ENCODE measurements around the gene C1orf21.

Gene C1orf21

DNA sequence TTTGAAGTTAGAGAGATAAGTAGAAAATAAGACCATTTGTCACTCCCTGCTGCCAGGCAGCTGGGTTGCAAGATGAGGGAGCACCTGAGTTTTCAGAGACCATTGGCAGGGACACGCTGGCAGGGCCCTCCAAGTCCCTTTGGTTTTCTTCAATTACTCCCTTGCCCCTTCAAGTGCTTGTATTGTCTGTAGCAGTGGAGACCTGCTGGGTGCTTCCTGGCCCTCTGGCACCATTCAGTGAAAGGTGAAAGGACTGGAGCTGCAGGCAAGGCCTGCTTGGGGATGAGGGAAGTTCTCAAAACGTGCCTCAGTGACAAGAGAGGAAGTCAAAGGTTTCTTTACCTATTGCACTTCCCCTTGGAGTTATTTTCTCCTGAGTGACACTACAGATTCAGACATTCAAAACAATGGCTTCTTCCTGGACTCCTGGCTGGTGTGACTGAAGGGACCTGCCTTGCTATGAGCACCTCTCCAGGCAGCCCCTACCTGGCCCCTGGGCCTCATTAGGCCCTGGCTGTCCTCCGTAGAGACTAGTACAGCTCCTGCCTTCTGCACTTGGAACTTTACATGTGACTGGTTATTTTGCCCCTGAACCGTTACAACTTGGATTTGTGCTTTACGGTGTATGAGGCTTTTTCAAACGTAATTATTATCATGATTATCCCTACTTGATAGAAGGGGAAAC, 100.1 kb downstream of the C1orf21 start:
- no peak for DNase-seq (ENCODE audit: low spot score)

DNA sequence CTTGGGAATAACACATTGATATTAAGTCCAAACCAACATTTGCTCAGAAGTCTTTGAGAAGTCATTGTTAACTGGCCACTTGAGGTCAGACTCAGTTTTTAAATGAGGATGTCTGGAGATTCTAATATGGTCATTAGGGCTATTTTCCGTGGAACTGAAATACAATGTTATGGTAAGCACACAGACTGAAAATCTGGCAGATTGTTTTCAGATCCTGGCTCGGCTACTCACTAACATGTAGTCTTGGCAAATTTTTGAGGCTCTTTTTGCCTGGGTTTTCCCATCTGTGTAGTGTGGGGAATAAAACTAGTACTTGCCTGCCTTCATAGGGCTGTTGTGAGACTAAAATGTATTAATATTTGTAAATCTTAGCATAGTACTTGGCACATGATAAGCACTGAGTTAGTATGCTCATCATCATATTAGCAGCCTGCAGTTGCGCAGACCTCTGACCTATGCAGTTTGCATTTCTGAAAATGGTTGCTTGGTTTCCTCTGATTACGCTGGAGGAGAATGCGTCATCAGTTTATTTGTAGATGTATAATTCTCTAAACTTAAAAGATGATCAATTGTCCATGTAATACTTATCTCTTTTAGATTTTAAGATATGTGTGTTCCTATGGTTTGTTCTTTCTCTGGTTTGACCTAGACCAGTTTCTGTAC, 100.8 kb downstream of the C1orf21 start:
- DNase-seq (ENCODE audit: low spot score), result no peak

- no peak for DNase-seq (ENCODE audit: low spot score)
Measured at GRCh38 chr1:184489908-184490307, 103.1 kb downstream of the C1orf21 start.

GRCh38 chr1:184492536-184492935, 105.7 kb downstream of the C1orf21 start:
- no peak for DNase-seq (ENCODE audit: low spot score)

DNA sequence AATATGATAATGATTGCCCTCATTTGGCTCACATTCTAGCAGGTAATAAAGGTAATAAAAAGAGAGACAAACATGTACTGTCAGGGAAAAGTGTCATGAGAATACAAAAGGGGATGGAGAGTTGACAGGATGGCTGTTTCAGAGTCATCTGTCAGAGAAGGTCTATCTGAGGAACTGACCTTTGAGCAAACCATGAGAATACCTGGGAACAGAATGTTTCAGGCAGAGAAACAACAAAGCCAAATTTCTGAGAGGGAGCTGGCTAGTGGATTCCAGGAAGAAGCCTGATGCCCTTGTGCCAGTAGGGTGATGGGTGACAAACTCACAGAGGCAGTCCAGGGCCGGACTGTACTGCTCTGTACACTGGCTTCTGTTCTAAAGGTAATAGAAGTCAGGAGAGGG, 107.2 kb downstream of the C1orf21 start:
- DNase-seq (ENCODE audit: low spot score), result no peak

- DNase-seq (ENCODE audit: low spot score), result no peak
Measured at GRCh38 chr1:184494929-184495328, 108.1 kb downstream of the C1orf21 start.

DNA sequence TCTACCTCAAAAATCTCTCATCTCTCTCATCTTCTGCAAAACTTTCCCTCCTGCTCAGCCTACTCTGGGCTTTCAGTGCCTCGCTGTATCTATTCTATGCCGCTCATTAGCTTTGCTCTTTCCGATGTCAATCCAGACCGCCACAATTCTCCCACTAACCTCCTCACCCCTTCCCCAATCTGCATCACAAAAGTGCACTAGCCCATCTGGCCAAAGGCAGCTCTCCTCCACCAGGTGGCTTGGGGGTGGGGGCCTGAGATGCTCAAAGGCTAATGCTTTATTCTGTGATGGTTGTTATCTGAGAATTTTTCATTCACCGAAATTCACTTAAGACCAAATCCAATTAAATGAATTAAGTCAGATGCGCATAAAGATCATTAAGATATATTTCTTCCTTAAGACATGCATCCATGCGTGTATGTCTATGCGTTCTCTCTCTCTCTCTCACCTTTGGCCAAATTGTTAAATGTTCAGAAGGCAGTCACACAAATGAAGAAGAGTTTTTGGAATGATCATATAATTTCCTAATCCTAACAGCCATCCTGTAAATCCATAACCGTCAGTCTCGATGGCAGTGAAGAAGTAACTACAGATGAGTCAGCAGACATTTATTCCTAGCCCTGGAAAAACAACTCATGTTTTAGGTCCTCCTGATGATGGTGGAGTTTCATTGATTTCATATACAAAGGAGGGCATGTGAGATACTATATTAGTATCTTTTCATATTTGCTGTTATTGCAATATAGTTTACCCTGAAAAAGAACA, 111.3 kb downstream of the C1orf21 start:
- no peak for DNase-seq (ENCODE audit: low spot score)

- DNase-seq (ENCODE audit: low spot score), result no peak
Measured at GRCh38 chr1:184499616-184500015, 112.8 kb downstream of the C1orf21 start.

DNA sequence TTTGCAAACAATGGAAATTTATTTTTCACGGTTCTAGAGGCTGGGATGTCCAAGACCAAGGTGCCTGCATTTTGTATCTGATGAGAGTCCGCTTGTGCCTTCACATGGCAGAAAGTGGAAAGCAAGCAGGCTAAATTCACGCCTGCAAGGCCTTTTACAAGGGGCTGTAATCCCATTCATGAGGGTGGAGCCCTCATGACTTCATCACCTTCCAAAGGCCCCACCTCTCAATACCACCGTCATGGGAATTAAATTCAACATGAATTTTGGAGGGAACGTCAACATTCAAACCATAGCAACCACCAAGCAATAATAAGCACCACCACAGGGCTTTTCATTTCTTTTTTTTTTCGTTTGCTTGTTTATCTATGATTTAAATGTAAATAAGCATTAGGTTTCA, 115.3 kb downstream of the C1orf21 start:
- DNase-seq (ENCODE audit: low spot score), result no peak

GRCh38 chr1:184503221-184503749, 116.5 kb downstream of the C1orf21 start:
- no peak for DNase-seq (ENCODE audit: low spot score)

- DNase-seq (ENCODE audit: low spot score), result no peak
Measured at GRCh38 chr1:184504040-184504954, 117.5 kb downstream of the C1orf21 start.

DNA sequence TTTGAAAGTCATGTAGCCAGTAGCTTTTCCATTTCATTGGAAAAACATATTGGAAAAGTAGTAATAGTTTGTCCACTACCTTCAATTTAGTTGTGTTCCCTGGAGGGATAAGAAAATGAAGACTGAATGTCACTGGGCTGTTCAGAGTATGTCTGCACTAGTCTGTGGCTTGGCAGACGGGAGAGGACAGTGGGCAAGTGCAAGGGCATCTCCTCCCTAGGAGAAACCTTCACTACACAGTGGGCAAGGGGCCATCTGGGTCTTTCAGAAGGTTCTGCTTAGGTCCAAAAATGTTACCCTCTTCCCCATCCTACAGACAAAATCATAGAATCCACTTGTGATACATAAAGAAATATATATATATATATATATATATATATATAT, 118.1 kb downstream of the C1orf21 start:
- no peak for DNase-seq (ENCODE audit: low spot score)

DNA sequence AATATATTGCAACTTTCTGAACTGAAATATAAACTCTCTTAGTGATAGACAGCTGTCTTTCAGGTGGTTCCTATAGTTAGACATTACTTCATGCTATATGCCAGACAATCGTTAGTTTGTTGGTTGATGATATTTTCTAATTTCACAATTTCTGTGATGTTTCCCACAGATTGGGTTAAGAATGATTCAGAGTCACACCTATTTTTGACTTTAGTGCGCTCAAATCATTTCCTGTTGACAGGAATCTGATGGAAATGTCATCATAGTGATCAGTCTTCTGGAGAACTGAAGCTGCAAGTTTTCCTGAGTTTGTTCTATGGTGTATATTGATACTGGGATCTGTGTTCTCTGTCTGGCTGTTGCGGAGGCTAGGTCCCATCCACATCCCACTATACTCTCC, 119.7 kb downstream of the C1orf21 start:
- no peak for DNase-seq (ENCODE audit: low spot score)

- no peak for DNase-seq (ENCODE audit: low spot score)
Measured at GRCh38 chr1:184507165-184507564, 120.3 kb downstream of the C1orf21 start.

DNA sequence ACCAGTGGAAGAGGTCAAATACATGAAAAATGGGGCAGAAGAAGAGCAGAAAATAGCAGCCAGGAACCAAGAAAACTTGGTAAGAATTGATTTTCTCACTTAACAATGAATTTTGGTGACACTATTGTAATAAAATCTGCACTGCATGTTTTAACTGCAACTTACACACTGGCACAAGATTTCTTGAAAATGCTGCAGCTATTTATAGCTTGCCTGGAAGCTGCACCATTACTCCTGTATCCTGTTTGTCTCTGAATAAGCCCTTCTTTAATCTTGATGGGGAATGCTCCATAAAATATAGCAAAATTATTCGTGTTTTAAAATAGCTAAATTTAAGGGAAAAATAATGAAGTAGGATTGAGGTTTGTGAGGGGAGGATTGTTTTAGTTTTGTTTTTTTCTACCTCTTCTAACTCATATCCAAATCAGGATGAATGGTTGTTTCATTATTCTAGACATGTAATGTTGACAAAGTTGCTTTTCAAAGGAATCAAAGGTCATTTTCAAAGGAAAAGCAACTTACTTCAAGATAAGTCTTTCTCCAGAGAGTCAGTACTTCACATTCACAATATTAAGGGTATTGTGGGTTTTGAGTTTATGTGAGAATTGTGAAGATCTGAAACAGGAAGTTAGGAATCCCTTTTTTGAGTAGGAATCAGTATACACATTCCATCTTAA, 120.9 kb downstream of the C1orf21 start:
- no peak for DNase-seq (ENCODE audit: low spot score)

DNA sequence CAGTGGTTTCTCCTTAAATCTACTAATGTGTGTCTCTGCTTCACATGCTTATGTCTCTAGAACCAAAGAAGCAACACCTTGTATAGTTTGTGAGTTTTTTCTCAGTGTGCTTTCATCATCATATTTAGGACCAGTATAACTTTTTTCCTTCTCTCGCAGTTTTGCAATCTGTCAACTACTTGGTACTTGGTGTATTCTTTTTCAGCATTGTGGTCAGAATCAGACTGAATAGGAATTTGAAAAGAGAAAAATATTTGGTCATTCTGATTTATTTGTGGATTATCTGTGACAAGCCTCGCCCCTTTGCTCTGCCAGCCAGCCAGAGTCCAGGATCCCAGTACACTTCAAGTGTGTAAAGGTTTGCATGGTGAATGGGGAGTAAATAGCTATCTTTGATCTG, 122.3 kb downstream of the C1orf21 start:
- no peak for DNase-seq (ENCODE audit: low spot score)

GRCh38 chr1:184510110-184510509, 123.3 kb downstream of the C1orf21 start:
- DNase-seq (ENCODE audit: low spot score), result no peak

DNA sequence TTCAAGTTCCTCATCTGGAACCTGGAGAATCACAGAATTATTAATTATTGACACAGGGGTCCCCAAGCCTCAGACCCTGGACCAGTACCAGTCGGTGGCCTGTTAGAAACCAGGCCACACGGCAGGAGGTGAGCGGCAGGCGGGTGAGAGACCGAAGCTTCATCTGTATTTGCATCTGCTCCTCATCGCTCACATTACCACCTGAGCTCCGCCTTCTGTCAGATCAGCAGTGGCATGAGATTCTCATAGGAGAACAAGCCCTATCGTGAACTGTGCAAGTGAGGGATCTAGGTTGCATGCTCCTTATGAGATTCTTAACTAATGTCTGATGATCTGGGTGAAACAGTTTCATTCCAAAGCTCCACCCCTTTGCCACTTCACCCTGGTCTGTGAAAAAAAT, 125.9 kb downstream of the C1orf21 start:
- DNase-seq (ENCODE audit: low spot score), result no peak

DNA sequence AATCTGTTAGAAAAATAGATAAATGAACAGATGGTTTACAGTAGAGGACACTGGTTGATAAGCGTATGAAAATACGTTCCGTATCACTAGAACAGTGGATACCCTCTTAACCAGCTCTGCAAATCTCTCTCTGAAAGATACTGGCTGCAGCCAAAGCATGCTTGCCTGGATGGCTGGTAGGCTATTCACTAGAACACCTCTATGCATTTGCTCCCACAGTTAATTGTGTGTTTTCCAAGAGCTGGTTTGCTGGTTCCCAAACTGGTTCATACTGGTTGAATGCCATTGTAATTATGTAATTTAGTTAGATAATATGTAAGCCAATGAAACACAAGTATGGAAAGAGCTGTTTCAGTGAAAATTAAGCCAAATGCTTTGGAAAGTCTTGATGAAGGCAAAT, 126.6 kb downstream of the C1orf21 start:
- DNase-seq (ENCODE audit: low spot score), result no peak

DNA sequence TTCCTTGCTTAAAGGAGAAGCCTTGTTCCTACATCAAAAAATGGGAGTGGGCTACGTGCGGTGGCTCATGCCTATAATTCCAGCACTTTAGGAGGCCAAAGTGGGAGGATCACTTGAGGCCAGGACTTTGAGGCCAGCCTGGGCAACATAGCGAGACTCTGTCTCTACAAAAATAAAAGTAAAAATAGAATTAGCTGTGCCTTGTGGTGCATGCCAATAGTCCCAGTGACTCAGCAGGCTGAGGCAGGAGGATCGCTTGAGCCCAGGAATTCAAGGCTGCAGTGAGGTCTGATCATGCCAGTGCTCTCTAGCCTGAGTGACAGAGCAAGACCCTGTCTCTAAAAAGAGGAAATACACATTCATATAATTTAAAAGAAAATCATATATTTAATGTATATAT, 127.1 kb downstream of the C1orf21 start:
- no peak for DNase-seq (ENCODE audit: low spot score)

DNA sequence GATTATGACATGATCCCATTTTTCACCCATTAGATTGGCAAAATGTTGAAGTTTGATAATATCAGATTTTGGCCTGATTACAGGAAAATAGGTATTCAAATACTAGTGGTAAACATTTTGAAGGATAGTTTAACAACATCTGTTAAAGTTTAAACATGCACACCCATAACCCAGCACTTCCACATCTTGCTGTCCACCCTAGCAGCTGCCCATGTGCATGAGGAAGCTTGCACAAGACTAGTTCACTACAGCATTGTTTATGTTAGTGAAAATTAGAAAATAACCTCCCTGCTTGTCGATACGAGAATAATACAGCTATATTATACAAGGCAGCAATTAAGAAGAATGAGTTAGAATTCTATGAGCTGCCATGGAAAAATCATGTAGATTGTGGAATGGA, 127.6 kb downstream of the C1orf21 start:
- DNase-seq (ENCODE audit: low spot score), result no peak
